ENCODE data around the gene SON.
A peak's percentile ranks its signal among the peaks of the same experiment; 100 is the strongest.
"Not testable (repeated sequence)": the region's sequence is repeated elsewhere in the genome, so short reads cannot be mapped to it uniquely, and the experiment has no call there.

SON gene

GRCh38 chr21:33572350-33572749, 29.5 kb downstream of the SON start:
- DNase-seq: no peak

GRCh38 chr21:33576741-33577141, 33.9 kb downstream of the SON start:
- not testable (repeated sequence) for DNase-seq

- DNase-seq: no peak
Measured at GRCh38 chr21:33578214-33578613, 35.4 kb downstream of the SON start.

GRCh38 chr21:33578959-33579542, 36.2 kb downstream of the SON start:
- DNase-seq: no peak

- no peak for DNase-seq
Measured at GRCh38 chr21:33584455-33584854, 41.6 kb downstream of the SON start.

GRCh38 chr21:33586927-33587326, 44.1 kb downstream of the SON start:
- no peak for DNase-seq

GRCh38 chr21:33587792-33588484, 45.1 kb downstream of the SON start:
- peak; percentile 4 for DNase-seq

GRCh38 chr21:33588485-33589335, 45.9 kb downstream of the SON start, which contains the start of gene DONSON:
TSS of gene DONSON (minus strand) at chr21:33588684. CDS start at chr21:33588641, 43 bp downstream.
- peak; percentile 90 for DNase-seq

- no peak for DNase-seq
Measured at GRCh38 chr21:33598051-33598450, 55.2 kb downstream of the SON start.

- no peak for DNase-seq
Measured at GRCh38 chr21:33608559-33608958, 65.7 kb downstream of the SON start.

GRCh38 chr21:33611006-33611744, 68.3 kb downstream of the SON start:
- DNase-seq: no peak

GRCh38 chr21:33617565-33617964, 74.7 kb downstream of the SON start:
- not testable (repeated sequence) for DNase-seq

GRCh38 chr21:33618407-33618806, 75.6 kb downstream of the SON start:
- DNase-seq: no peak

GRCh38 chr21:33619726-33620125, 76.9 kb downstream of the SON start:
- DNase-seq: no peak

- DNase-seq: no peak
Measured at GRCh38 chr21:33622253-33622652, 79.4 kb downstream of the SON start.

- DNase-seq: not testable (repeated sequence)
Measured at GRCh38 chr21:33626151-33626550, 83.3 kb downstream of the SON start.

Data from CD4-positive, alpha-beta T cell treated with Interleukin-12 subunit alpha and Interleukin-12 subunit beta, for 1 hour (primary cell).